DND-41 (cell line): ENCODE results near the gene ZFPM1.

Source experiments
- CTCF ChIP-seq: IDR thresholded peaks from 2 replicates; pipeline ENCODE4 v1.5.1; 2012; ENCODE audit warnings: borderline replicate concordance, low read length, moderate library complexity, mild to moderate bottlenecking; ENCODE audit not compliant: poor library complexity, severe bottlenecking; ENCODE audit errors: extremely low read depth
- EZH2 ChIP-seq: IDR thresholded peaks from 3 replicates; pipeline ENCODE4 v1.6.1; 2012; ENCODE audit warnings: borderline replicate concordance, low read depth, mild to moderate bottlenecking, moderate library complexity, low read length, inconsistent platforms; ENCODE audit not compliant: severe bottlenecking

DNA sequence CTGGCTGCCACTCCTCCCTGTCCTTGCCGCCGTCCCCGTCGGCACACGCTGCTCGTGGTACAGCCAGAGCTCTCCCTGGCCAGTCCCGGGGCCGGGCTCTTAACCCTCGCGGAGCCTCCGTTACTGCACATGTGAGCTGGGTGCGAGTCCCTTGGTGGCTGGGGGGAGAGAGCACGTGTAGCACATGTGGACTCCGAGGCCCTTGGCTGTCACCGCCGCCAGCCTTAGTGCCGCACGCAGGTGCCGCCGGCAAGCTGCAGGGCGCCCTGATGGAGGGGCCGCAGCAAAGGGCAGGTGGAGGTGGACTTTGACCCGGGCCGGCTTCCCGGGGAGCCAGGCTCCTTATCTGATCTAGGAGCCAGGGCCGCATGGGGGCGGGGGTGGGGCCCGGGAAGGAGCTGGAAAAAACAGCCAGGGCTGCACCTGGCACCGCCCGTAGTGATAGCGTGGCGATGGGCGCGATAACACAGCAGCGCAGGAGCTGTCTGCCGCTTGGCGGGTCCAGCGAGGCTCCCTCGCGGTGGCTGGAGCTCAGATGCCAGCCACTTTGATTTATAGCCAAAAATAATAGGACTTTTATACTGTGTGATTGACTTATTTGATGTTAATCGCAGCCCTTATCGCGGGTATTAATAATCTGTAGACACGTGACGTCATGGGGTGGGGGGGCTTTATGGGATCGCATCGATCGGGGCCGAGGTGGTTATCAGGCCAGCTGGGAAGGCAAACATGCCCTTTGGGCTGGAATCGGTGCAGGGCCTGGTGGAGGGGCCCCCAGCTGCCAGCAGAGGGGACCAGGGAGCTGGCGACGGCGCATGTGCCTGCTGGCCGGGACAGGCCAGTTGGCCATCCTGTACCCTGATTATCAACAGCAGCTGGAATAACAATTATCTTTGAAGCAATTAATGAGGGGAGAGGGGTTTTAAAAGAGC, 35.1 kb downstream of the ZFPM1 start:
- no peak for TF ChIP-seq CTCF
- no peak for TF ChIP-seq EZH2
